IMR-90 (cell line): Measurements from ENCODE around the gene P2RX5.

Source experiments
- BHLHE40 ChIP-seq: fragments of 150-350 bp; IDR thresholded peaks from 2 replicates; pipeline ENCODE4 v1.6.1; 2016; ENCODE audit warnings: mild to moderate bottlenecking, low read depth, low read length
- CEBPB ChIP-seq: IDR thresholded peaks from 2 replicates; pipeline ENCODE4 v1.6.1; 2012; ENCODE audit warnings: low read depth, low read length, improper control_type of control experiment
- CTCF ChIP-seq: conservative IDR thresholded peaks from 2 replicates; pipeline ENCODE4 v1.5.1; 2012; ENCODE audit warnings: mild to moderate bottlenecking, low read depth, low read length, improper control_type of control experiment
- ELK1 ChIP-seq: fragments of 150-350 bp; IDR thresholded peaks from 2 replicates; pipeline ENCODE4 v1.6.1; 2016; ENCODE audit warnings: low read depth, mild to moderate bottlenecking, low read length, moderate library complexity, borderline replicate concordance
- NFE2L2 ChIP-seq: fragments of 150-350 bp; IDR thresholded peaks from 2 replicates; pipeline ENCODE4 v1.6.1; 2016; ENCODE audit warnings: low read depth, mild to moderate bottlenecking, low read length
- POLR2A ChIP-seq: IDR thresholded peaks from 2 replicates; pipeline ENCODE4 v1.6.1; 2012; ENCODE audit warnings: mild to moderate bottlenecking, low read depth, low read length
- RAD21 ChIP-seq: IDR thresholded peaks from 2 replicates; pipeline ENCODE4 v1.6.1; 2012; ENCODE audit warnings: low read length, improper control_type of control experiment
- RFX5 ChIP-seq: IDR thresholded peaks from 2 replicates; pipeline ENCODE4 v1.8.0; 2012; ENCODE audit warnings: low read depth, mild to moderate bottlenecking, low read length, moderate library complexity
- SMC3 ChIP-seq: fragments of 150-350 bp; IDR thresholded peaks from 2 replicates; pipeline ENCODE4 v1.6.1; 2016; ENCODE audit warnings: low read depth, mild to moderate bottlenecking, antibody characterized with exemption, low read length, moderate library complexity
- USF2 ChIP-seq: fragments of 150-350 bp; IDR thresholded peaks from 2 replicates; pipeline ENCODE4 v1.6.1; 2017; ENCODE audit warnings: mild to moderate bottlenecking, antibody characterized with exemption, low read length, low read depth

GRCh38 chr17:3681057-3681456, 14.9 kb downstream of the P2RX5 start:
- no peak for TF ChIP-seq CTCF
- no peak for TF ChIP-seq RAD21
- no peak for TF ChIP-seq RFX5
- TF ChIP-seq SMC3, result no peak
- TF ChIP-seq POLR2A, result no peak
- TF ChIP-seq CEBPB, result no peak
- no peak for TF ChIP-seq USF2
- no peak for TF ChIP-seq BHLHE40
- TF ChIP-seq ELK1, result no peak
- TF ChIP-seq NFE2L2, result no peak
